ENCODE data around the gene CHST14. TPM values are rescaled to one million over a fixed set of nuclear protein-coding genes. Genes with fewer than 3 reads are reported as not detected.

CHST14 gene
- total and polyA plus RNA-seq, 2 of the 8 experiments (the other 6 are each of a cell fraction or from before 2014, with no cell fraction given) = 13.4 to 20.3 TPM

- Histone ChIP-seq H2BK20ac (ENCODE audit: low read length) (no peak overlapping the region), H2AK5ac (ENCODE audit: low read depth, low read length) (no peak overlapping the region), H3K4me1 (replicated peaks in 1 of 4; ENCODE audit: control insufficient read depth in 3 of 4, insufficient read depth in 4 of 4, low read length in 3 of 4) (peaks cover 0 to 29% (median 14%) of the 10 kb centered on the region in 4 experiments; a peak in 6 of 7 replicates), H3K23ac (ENCODE audit: insufficient read length) (no peak overlapping the region), H4K5ac (ENCODE audit: insufficient read length, low read depth, low read length) (no peak overlapping the region), H3K79me2 (ENCODE audit: control insufficient read depth in 1 of 2, insufficient read depth in 2 of 2, low read length in 2 of 2) (peaks cover 17 to 86% of the 10 kb centered on the region in 2 experiments), H2AFZ (ENCODE audit: low read length) (no peak overlapping the region), H4K8ac (ENCODE audit: extremely low read depth, insufficient read depth, low read length) (no peak overlapping the region), H3K79me1 (ENCODE audit: low read depth, low read length) (peaks cover 44% of the 10 kb centered on the region), H4K91ac (replicated peaks; ENCODE audit: insufficient read length, low read length) (no peak overlapping the region), H2BK5ac (ENCODE audit: low read depth, low read length) (no peak overlapping the region), H3K14ac (ENCODE audit: insufficient read length) (no peak overlapping the region), H3K36me3 (ENCODE audit: control insufficient read depth in 2 of 4, insufficient read depth in 4 of 4, low read length in 3 of 4) (peaks cover 15 to 29% (median 25%) of the 10 kb centered on the region in 4 experiments), H3K4me3 (ENCODE audit: extremely low read depth in 1 of 4, insufficient read depth in 2 of 4, low read depth in 3 of 4, low read length in 4 of 4) (no peak overlapping the region), H3K18ac (ENCODE audit: extremely low read depth, low read length) (no peak overlapping the region), H4K20me1 (replicated peaks in 1 of 2; ENCODE audit: control insufficient read depth in 1 of 2, insufficient read depth in 2 of 2, low read length in 2 of 2) (peaks cover 53 to 56% of the 10 kb centered on the region in 2 experiments), H2BK12ac (ENCODE audit: low read depth, low read length) (no peak overlapping the region), H3K9me3 (ENCODE audit: insufficient read depth in 2 of 2, low read depth in 1 of 2, low read length in 1 of 2) (no peaks in the 10 kb centered on the region), H3K27me3 (replicated peaks in 1 of 4; ENCODE audit: control insufficient read depth in 3 of 4, extremely low read depth in 1 of 4, insufficient read depth in 3 of 4, low read length in 3 of 4) (no peaks in the 10 kb centered on the region), H2BK120ac (replicated peaks; ENCODE audit: low read depth, low read length) (no peak overlapping the region), H2BK15ac (ENCODE audit: low read length) (no peak overlapping the region), H3K27ac (ENCODE audit: low read depth, low read length) (no peak overlapping the region), H3K23me2 (ENCODE audit: low read depth, low read length) (no peaks in the 10 kb centered on the region), H3K9ac (replicated peaks in 1 of 4; ENCODE audit: extremely low read depth in 1 of 4, low read depth in 3 of 4, low read length in 3 of 4) (no peak overlapping the region), H3K56ac (replicated peaks; ENCODE audit: insufficient read length, low read depth, low read length) (no peak overlapping the region), H3K4ac (replicated peaks; ENCODE audit: insufficient read length, low read depth, low read length) (no peak overlapping the region), H3K4me2 (ENCODE audit: insufficient read depth in 1 of 2, low read depth in 2 of 2, low read length in 2 of 2) (no peak overlapping the region)
- FAIRE-seq (no peak), DNase-seq (ENCODE audit: low read depth in 1 of 2, low spot score in 2 of 2) (no peak)
- TF ChIP-seq SP2 (IDR thresholded peaks at IDR 0.05; ENCODE audit: low read length) (no peak), MAFK (IDR thresholded peaks at IDR 0.05; ENCODE audit: low read depth, low read length) (no peak), TCF12 (IDR thresholded peaks at IDR 0.05; ENCODE audit: low read depth, low read length) (no peak), BACH1 (IDR thresholded peaks at IDR 0.05; ENCODE audit: low read length) (no peak), CHD1 (IDR thresholded peaks at IDR 0.05; ENCODE audit: low read depth, low read length) (no peak), JUN (IDR thresholded peaks at IDR 0.05; ENCODE audit: low read depth, low read length) (no peak), EGR1 (IDR thresholded peaks at IDR 0.05; ENCODE audit: borderline replicate concordance, low read depth, low read length) (no peak), CBX5 (IDR thresholded peaks at IDR 0.05; ENCODE audit: low read depth, low read length) (no peak), GTF2F1 (IDR thresholded peaks at IDR 0.05; ENCODE audit: borderline replicate concordance, low read depth, low read length) (no peak), SIRT6 (IDR thresholded peaks at IDR 0.05; ENCODE audit: low read length) (no peak), NRF1 (IDR thresholded peaks at IDR 0.05; ENCODE audit: low read depth, low read length) (no peak)
- ChIA-PET POLR2A (ENCODE audit: partially characterized antibody) (interaction anchor here (0.7 to 2.4 kb wide), 5 partner anchors 8 to 73 kb away, joined by 3 to 7 read pairs (median 4); no protein-coding TSS in a partner anchor), CTCF (ENCODE audit: partially characterized antibody) (interaction anchor here (0.8 to 1.8 kb wide), 12 partner anchors 8 to 403 kb away, joined by 3 to 6 read pairs (median 3); no protein-coding TSS in a partner anchor)
- WGBS, 2 experiments (ENCODE audit: extremely low coverage in 1 of 2, insufficient coverage in 1 of 2, insufficient read length in 1 of 2, insufficient replicate concordance in 2 of 2, low coverage in 1 of 2, low lambda C conversion rate in 2 of 2, missing lambda C conversion rate in 1 of 2) = 92% methylated on average over 4 of the region's 4 CpGs; no CpG with 5 or more reads in 1 of the 2 experiments
Measured at GRCh38 chr15:40456738-40457137, 14.0 kb upstream of the CHST14 start.
